ENCODE measurements around the gene NEK4.
A peak's percentile ranks its signal among the peaks of the same experiment; 100 is the strongest.
"Not testable (repeated sequence)": the region's sequence is repeated elsewhere in the genome, so short reads cannot be mapped to it uniquely, and the experiment has no call there.

NEK4 gene

DNA sequence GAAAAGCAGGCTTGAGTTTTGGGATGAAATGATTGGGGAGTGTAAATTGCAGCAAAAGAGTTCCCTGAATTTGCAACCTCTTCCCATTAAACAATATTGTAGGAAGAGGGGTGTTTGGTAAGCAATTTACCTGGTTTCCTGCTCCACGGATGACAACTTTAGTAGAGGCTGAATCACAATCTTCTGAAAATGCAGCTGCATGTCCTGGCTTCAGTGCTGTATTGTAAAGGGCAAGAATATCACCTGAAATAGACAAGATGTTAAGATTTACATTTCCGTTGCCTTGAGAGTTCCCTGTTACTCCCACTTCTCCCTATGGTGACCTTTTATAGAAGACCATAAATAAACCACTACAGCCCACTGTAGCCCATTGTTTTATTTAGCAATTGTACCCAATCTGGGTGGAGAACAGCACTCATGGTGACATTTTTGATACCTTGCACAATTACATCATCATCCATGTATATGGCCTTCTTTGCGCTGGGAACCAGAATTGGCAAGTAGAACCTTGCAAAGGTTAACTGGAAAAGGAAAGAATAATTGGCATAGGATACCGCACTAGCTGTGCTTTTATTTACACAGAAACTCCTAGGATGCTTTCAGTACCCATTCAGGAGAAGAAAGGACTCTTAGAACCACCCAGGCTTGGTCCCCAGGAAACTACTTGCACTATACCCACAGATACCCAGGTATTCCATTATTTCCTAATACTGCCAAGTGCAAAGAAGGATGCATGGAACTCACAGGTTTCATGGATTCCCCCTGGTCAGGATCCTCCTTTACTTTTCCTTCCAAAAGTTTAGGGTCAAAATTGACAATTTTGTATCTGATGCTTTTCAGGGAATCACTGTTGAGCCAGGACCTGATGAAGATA lies 74.7 kb downstream of the NEK4 start:
- DNase-seq: no peak

DNA sequence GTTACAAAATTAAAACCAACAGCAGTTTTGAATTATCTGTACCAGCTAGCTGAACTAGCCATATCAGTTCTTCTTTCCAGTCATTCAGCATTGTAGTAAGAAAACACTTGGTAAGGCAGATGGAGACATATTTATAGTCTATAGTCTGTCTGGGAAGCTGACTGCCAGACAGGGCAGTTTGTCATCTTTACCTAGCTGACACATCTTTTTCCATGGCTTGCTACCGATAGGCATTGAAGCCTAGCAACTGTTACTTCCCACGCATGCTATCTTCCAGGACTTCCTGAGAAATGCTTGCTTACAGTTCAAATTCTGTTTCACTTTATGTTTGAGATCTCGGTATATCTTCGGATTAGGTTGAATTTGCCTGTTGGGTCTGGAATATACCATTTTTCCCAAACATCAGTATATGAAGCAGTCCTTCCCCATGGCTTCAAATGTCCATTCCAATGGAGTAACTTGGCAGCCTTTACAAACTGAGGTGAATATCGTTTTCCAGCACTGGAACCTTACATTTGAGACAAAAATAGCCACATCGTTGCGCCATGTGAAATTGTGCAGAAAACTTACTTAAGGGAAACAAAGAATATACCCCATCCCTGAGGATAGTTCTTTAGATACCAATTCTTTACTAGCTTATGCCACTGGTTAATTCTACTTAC lies 76.1 kb downstream of the NEK4 start:
- DNase-seq: no peak

DNA sequence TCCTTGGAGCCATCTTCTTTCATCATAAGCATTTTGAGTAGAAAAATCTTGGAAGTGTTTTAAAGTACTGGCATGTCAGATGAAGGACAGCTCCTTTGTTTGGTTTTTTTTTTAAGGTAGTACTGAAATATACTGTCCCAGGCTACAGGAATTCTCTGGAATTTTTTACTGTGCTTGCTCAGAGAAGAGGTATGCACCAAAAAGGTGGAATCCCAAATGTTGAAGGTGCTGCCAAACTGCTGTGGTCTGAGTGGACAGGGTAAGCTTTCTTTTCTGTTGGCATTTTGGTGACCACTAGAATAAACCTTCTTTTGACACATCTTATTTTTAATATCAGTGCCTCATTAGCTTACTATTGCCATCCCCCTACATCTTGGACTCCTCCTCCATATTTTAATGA lies 77.7 kb downstream of the NEK4 start:
- no peak for DNase-seq

DNA sequence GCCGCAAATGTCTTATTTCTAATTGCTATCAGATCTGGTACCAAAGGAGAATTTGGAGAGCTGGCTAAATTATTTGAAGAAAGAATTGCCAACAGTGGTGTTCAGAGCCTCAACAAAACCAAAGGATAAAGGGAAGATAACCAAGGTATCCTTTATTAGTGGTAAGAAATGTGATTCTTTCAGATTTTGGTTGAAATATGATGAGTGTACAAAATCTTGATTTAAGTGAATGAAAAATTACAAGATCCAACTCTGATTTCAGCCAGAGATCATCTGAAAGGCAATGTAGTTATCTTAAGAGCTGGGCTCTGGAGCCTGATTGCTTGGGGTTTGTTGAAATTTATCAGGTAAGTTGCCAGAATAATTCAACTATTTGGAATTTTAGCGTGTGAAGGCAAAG lies 80.2 kb downstream of the NEK4 start:
- DNase-seq: no peak

DNA sequence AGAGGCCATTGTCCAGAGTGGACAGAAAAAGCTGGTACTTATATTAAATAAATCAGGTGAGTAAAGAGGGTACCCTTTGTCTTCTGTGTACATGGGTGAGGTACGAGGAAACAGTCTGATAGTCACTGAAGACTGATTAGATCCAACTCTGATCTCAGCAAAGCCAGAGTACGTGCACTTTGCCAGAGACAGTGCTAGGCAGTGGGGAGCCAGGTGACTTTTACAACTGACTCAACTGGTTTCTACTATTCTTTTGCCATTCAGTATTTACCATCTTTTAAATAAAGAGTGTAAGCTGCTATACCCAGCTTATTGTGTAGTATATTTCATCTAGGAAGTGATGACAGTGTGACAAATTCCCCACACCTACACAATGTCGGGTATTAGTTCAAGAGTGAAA lies 81.6 kb downstream of the NEK4 start:
- no peak for DNase-seq

DNA sequence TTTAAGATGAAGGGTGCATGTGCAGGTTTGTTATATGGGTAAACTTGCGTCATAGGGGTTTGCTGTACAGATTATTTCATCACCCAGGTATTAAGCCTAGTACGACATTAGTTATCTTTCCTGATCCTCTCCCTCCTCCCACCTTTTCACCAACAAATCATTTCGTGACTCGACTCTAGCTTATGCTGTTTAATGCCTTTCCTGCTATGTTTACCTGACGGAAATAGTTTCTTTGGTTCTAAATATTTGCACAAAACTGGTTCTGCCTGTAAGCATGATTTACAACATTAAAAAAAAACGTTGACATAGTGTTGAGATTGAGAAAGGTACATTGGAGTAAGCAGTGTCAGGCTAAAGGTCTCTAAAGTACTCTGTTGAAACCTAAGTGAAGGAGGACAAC lies 82.5 kb downstream of the NEK4 start:
- DNase-seq: no peak

DNA sequence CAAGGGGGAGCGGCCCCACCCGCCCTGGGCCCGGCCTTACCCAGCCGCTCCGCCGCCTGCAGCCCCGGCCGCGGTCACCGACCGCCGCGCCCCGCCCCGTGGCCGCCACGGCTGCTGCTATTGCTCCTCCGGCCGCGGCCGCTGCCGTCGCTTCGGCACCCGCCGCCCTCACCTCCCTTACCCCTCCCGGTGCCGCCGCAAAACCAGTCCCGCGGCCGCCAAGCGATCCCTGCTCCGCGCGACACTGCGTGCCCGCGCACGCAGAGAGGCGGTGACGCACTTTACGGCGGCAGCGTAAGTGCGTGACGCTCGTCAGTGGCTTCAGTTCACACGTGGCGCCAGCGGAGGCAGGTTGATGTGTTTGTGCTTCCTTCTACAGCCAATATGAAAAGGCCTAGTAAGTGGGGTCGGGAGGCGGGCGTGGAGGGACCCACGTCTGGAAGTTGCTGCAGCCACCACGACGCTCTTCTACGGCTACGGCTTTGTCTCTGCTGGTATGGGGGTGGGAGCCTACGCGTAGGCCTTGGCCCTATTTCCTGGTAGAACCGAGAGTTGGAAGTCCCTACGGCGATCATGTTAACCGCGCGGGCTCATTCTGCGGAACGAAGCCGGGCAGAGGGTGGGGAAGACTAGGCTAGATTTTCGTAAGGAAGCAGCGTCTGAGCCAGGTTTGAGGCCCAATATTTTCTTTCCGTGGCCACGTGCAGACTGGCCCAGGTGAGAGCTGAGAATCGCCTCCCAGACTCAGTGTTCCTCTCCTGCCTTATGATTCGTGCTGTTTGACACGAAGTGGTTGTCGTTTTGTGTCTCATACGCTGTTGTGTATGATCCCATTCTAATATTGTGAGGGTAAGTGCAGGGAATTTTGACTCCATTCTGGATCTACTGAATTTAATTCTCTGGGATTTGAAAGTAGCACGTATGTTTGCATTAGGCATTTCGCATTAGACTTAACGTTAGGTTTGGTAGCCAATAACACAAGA lies 84.7 kb downstream of the NEK4 start, which contains the start of the genes GNL3 and PBRM1:
GNL3 (plus strand) TSS at position 324 of the 983 bp plus-strand sequence; CDS start at position 385, 61 bp downstream.
PBRM1 (minus strand) TSS at position 205 of the 983 bp plus-strand sequence.
- peak; percentile 93 for DNase-seq

DNA sequence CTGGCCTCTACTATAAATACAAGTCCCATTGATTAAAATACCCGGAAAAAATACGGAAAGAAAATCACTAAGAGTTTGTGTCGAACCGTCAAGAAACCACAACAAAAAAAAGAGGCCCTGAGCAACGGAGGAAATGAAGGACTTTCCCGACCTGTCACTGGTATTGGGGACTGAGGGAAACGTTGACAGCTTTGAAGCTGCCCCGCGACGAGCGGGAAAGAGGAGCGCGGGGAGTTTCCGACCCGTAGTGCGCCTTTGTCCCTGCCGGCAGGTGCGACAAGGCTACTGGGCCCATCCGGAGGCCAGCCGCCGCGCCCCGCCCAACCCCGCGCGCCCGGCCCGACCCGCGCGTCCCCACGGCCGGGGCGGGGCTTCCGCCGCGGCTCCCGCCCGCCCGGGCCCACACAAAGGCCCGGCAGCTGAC lies 85.4 kb downstream of the NEK4 start:
- DNase-seq: peak; percentile 83

DNA sequence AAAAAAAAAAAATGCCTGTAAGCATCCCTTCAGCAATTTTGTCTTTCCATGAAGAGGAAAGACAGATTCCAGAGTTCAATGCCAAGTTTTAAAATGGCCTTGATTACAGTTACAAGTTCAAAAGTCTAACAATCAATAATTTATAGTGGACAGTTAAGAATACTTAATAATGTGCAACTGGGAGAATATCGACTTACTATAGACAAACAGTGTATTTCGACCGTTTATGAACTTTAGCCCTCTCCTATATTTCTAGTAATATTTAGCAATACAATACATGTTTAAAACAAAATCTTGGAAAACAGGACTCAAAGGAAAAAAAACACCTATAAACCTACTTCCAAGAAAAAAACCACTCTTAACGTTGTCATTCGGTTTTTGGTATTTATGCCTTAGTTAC lies 86.6 kb downstream of the NEK4 start:
- no peak for DNase-seq

DNA sequence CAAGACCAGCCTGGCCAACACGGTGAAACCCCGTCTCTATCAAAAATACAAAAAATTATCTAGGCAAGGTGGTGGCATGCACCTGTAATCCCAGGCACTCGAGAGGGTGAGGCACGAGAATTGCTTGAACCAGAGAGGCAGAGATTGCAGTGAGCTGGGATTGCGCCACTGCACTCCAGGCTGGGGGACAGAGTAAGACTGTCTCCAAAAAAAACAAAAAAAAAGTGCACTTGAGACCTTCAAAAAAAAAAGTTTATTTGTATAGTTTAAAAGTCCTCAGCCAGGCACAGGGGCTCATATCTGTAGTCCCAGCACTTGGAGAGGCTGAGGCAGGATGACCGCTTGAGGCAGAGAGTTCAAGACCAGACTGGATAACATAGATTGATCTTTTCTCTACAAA lies 87.1 kb downstream of the NEK4 start:
- DNase-seq: no peak

DNA sequence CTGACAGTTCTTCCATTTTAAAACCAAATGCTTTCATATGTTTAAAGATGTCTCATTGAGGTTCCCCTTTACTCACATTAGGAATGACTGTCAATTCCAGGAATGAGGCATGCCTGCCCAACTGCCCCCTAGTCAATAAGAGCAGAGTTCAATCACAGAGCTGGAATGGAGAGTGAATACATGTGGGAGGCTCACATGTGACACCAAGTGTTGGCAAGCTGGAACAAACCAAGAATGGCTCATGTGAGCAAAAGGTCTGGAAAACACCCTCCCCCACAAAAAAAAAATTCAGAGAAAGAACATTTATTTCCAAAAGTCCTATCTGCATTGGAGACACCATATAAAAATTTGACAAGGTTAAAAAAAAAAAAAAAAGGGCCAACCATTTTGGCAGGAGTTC lies 88.7 kb downstream of the NEK4 start:
- no peak for DNase-seq

DNA sequence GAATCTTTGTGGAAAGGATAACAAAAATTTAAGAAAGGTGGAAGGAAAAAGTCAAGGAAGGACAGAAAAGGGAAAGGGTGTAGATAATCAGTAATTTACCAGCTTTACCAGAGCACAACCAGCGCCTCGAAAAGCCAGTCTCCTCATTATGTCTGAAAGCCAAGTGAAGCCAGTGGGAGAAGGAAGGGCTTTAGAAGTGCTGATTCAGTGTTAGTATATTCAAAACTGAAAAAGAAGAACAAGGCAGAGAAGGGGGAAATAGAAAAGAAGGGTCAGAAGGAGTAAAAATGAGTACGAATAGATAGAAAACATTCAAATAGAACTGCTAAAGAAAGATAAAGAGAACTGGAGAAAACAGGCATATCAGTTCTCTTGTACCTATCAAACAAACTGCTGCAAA lies 89.1 kb downstream of the NEK4 start:
- no peak for DNase-seq

DNA sequence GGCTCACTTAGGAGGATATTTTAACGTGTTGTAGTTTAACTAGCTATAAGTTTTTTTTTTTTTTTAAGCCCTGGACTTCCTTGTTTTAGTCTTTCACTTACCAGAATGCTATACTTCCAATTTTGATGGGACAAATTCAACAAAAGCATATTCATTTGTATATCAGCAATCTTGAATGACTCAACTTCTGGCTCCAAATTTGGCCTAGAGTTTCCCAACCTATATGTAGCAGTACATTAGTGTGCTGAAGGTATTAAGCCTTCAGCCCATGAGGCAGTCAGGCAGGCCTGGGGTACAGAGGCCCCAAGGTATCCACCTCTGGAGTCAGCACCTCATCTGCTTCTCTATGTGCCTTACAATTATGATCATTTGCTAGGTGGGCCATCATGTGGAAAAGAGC lies 90.9 kb downstream of the NEK4 start:
- DNase-seq: no peak

DNA sequence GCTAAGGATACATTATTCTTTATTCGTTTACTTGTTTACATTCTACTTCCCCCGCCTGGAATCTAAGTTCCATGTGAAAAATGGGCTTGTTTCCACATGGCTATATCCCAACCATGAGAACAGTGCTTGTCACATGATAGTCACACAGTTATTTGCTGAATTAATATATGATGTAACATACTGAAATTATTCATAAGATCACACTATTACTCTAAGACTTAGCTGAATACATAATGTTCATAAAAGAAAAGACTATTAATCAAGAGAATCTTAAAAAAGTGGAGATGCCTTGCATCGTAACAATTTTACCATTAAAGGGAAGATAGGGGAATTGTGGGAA lies 91.6 kb downstream of the NEK4 start:
- DNase-seq: no peak

DNA sequence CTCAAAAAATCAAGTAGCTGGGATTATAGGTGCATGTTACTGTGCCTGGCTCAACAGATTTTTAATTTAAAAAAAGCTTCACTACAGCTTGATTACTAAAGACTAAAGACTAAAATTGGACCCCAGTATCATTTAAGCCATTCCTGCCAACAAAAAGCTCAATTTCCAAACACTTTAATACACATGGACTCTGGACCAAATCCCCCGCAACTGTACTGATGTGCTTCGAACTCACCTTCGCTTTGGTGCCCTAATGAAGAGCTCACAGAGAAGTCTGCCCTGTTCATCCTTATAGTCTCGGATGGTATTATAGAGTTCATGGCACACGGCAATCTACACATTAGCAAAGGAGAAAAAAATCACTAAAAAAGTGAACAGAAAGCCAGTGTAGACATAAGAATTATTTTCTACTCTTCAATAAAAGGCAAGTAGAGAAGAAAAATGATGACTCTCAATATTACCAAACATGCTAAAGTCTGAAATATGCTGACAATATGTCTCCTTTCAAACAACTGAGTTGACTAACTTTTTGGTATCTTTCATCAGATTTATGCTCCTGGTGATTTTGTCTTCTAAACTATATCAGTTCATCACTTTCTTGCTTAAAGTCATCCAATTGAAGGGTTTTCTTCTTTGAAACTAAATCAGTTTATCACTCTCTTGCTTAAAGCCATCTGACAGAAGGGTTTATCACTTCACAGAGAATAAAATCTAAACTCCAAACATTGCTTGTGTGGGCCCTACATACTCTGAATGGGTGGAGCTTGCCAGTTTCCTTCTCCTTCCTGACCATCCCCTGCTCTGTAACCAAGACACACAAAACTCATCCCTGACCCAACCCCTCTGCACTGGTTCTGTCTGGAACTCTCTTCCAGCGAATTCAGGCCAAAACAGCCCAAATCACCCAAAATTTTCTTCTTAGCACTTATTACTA lies 92.2 kb downstream of the NEK4 start:
- DNase-seq: no peak

DNA sequence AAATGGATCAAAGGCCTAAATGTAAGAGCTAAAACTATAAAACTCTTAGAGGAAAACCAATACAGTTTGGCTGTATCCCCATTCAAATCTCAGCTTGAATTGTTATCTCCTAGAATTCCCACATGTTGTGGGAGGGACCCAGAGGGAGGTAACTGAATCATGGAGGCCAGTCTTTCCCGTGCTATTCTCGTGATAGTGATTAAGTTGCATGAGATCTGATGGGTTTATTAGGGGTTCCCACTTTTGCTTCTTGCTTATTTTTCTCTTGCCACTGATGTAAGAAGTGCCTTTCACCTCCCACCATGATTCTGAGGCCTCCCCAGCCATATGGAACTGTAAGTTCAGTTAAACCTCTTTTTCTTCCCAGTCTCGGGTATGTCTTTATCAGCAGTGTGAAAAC lies 94.5 kb downstream of the NEK4 start:
- not testable (repeated sequence) for DNase-seq

DNA sequence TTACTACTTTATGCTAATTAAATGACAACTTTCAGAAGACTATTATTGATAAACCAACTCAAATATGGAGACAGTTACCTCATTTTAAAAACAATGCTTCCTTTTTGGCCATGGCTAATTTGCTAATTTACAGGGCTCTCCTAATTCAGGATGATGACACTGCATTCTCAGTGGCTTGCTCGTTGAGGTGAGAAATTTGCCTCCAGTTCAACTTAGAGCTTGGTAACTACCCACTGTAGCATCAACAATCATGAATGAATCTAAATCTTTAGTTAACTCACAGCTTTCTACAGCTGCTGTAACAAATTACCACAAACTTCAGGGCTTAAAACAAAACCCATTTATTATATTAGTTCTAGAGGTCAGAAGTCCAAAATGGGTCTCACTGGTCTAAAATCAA lies 99.1 kb downstream of the NEK4 start:
- DNase-seq: no peak

DNA sequence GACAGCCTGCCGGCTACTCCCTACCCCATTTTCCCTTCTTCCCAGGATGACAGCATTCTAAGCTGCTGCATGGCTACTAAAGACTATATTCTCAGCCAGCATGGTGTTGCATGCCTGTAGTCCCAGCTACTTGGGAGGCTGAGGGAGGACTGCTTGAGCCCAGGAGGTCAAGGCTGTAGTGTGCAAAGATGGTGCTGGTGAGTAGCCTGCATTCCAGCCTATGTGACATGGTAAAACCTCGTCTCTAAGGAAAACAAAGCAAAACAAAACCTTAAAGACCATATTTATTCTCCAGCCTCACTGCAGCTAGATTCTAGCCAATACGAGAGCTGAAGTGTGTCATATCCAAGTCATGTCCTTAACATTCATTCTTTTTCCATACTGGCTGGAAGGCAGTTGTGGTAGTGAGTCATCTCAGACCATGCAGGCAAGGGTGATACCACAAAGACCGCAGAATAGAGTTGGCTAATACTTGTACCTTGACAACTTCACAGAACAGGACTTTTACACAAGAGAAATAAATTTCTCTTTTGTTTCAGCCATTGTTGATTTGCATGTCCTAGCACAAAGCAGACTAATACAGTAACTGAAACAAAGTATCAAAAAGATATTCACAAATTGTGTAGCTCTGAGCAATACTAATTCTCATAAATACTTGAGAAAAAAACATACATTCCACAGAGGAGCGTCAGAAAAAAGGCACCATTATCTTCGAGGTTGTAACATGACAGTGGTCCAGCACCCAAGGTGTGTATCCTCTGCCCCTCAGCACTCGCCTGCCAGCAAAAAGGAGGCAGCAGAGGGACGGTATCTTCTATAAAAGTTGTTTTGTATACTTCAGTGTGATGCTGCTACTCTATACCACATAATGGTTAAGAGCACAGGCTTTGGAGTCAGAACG lies 99.9 kb downstream of the NEK4 start:
- peak; percentile 14 for DNase-seq

DNA sequence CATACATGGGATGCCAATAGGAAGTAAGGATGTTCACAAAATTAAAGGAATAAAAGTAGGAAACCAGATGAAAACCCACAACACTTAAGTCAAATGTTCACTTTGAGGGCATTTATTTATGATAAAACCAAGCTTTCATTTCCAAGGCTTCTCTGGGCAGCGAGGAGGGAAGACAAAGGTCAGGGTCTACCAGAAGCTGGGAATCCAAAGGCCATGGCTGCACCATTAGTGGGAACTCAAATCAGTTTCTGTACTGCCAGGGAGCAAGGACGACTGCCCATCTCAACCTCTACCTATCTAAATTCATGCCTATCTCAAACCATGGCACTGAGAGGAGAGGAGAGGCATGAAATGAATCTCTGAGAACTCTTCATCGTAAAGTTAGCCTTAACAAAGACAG lies 107.6 kb downstream of the NEK4 start:
- no peak for DNase-seq

DNA sequence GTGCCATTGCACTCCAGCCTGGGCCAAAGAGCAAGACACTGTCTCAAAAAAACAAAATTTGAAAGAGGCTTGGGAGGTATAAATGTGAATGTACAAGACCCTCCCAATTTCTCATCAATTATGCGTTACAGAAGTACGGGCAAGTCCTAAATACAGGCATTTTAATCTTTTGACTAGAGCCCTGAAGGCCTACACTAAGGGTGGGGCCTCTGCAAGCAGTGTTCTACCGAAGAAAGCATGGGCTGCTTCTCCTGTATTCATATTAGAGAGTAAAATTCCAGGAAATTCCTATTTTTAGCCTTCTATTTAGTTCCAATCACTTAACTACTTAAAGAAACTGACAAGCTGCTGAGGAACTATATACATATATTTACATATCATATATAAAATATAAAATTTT lies 110.7 kb downstream of the NEK4 start:
- no peak for DNase-seq

All from CD4-positive, alpha-beta T cell treated with Interferon gamma for 1 hour (primary cell).